Brain microvascular endothelial cell (primary cell): ENCODE data around the gene LMF2.
"Not testable (repeated sequence)": the region's sequence is repeated elsewhere in the genome, so short reads cannot be mapped to it uniquely, and the experiment has no call there.

Source experiments
- DNase-seq: peaks from one replicate; pipeline ENCODE4 v3.0.0-alpha.2; 2020
- H3K27ac ChIP-seq: fragments of 250-450 bp; sonication (Bioruptor Pico); 2 replicates; pipeline ENCODE4 v1.5.1; 2020; ENCODE audit warnings: mild to moderate bottlenecking, moderate library complexity
- H3K27me3 ChIP-seq: fragments of 250-450 bp; sonication (Bioruptor Pico); replicated peaks from 2 replicates; pipeline ENCODE4 v1.5.1; 2020; ENCODE audit warnings: mild to moderate bottlenecking
- H3K36me3 ChIP-seq: fragments of 250-450 bp; sonication (Bioruptor Pico); replicated peaks from 2 replicates; pipeline ENCODE4 v1.5.1; 2020; ENCODE audit warnings: mild to moderate bottlenecking
- H3K4me3 ChIP-seq: 2 replicates; pipeline ENCODE4 v1.5.1; 2011; ENCODE audit warnings: low read depth, mild to moderate bottlenecking, control low read depth, low read length, moderate library complexity
- CTCF ChIP-seq: IDR thresholded peaks from 2 replicates; pipeline ENCODE4 v1.5.1; 2011; ENCODE audit warnings: low read depth, mild to moderate bottlenecking, moderate library complexity, low read length, control low read depth, inconsistent platforms; ENCODE audit errors: missing control alignments
- in situ Hi-C: cut with HindIII; loops from 2 replicates; pipeline ENCODE4 v1.10.0; 2017; ENCODE audit warnings: low sequenced_read_pairs, low pct_ligation_motif_present

Gene LMF2

GRCh38 chr22:50545522-50546325, 38.2 kb upstream of the LMF2 start, which contains the start of gene KLHDC7B:
Gene KLHDC7B (plus strand): TSS chr22:50545899. CDS start chr22:50546244, 345 bp downstream.
- Histone ChIP-seq H3K4me3 (no peak within 1 kb of the TSS), H3K27ac (no peak within 1 kb of the TSS), H3K36me3 (no peaks in the 10 kb centered on the region), H3K27me3 (peaks cover 40% of the 10 kb centered on the region)
- in situ Hi-C loops, result no loop called here
- DNase-seq, result no peak
- peak; percentile 40 for TF ChIP-seq CTCF

GRCh38 chr22:50544746-50545253, 37.3 kb upstream of the LMF2 start:
- in situ Hi-C loops, result no loop called here
- H3K27ac ChIP-seq, result no peak overlapping the region
- DNase-seq, result no peak
- H3K27me3 ChIP-seq, result peaks cover 33% of the 10 kb centered on the region
- H3K4me3 ChIP-seq, result no peak overlapping the region
- TF ChIP-seq CTCF, result no peak
- no peaks in the 10 kb centered on the region for H3K36me3 ChIP-seq

GRCh38 chr22:50544078-50544745, 36.7 kb upstream of the LMF2 start:
- peak; percentile 54 for DNase-seq
- Histone ChIP-seq H3K4me3 (peak overlapping the region; percentile 27), H3K27me3 (peaks cover 31% of the 10 kb centered on the region), H3K36me3 (no peaks in the 10 kb centered on the region), H3K27ac (no peak overlapping the region)
- peak; percentile 71 for TF ChIP-seq CTCF
- in situ Hi-C loops, result no loop called here

- H3K27ac ChIP-seq, result no peak overlapping the region
- H3K27me3 ChIP-seq, result peaks cover 17% of the 10 kb centered on the region
- H3K36me3 ChIP-seq, result no peaks in the 10 kb centered on the region
- in situ Hi-C loops, result no loop called here
- H3K4me3 ChIP-seq, result no peak overlapping the region
- DNase-seq, result no peak
- no peak for TF ChIP-seq CTCF
Measured at GRCh38 chr22:50542416-50542927, 35.0 kb upstream of the LMF2 start.

- in situ Hi-C loops, H3K27me3 ChIP-seq, H3K27ac ChIP-seq, H3K4me3 ChIP-seq, H3K36me3 ChIP-seq: not testable (repeated sequence)
- peak; percentile 63 for DNase-seq
Measured at GRCh38 chr22:50541667-50542026, 34.1 kb upstream of the LMF2 start.

GRCh38 chr22:50540381-50540780, 32.9 kb upstream of the LMF2 start:
- in situ Hi-C loops, result no loop called here
- Histone ChIP-seq H3K4me3 (no peak overlapping the region), H3K36me3 (no peaks in the 10 kb centered on the region), H3K27me3 (no peaks in the 10 kb centered on the region), H3K27ac (no peak overlapping the region)
- TF ChIP-seq CTCF, result no peak
- DNase-seq, result no peak
